NCI-H446 (cell line): ENCODE results near the gene IFIT1.
"Not testable (repeated sequence)": the region's sequence is repeated elsewhere in the genome, so short reads cannot be mapped to it uniquely, and the experiment has no call there.

Experiments used
- DNase-seq, 2 experiments: peaks; one replicate each; lab custom pipeline; 2025; lab: John Stamatoyannopoulos, UW

IFIT1 gene

GRCh38 chr10:89440226-89441009, 48.0 kb downstream of the IFIT1 start:
- no peak for DNase-seq

- DNase-seq = no peak
These were observed 49.9 kb downstream of the IFIT1 start for GRCh38 chr10:89442289-89442688.

GRCh38 chr10:89444819-89445218, 52.4 kb downstream of the IFIT1 start:
- not testable (repeated sequence) for DNase-seq

- no peak for DNase-seq
These were observed 58.5 kb downstream of the IFIT1 start for GRCh38 chr10:89450901-89451300.

- no peak for DNase-seq
These were observed 59.8 kb downstream of the IFIT1 start for GRCh38 chr10:89452193-89452592.

GRCh38 chr10:89454561-89455347, 62.3 kb downstream of the IFIT1 start:
- no peak for DNase-seq
